IPS-15b (cell line): ENCODE measurements around the gene ACKR3.

ENCODE experiments used
- H3K27me3 ChIP-seq: one replicate; pipeline ENCODE4 v1.6.1; 2013; ENCODE audit warnings: low read length; ENCODE audit not compliant: control insufficient read depth, insufficient read depth
- H3K36me3 ChIP-seq: one replicate; pipeline ENCODE4 v1.6.1; 2013; ENCODE audit warnings: low read length; ENCODE audit not compliant: control insufficient read depth, insufficient read depth
- H3K4me1 ChIP-seq: one replicate; pipeline ENCODE4 v1.6.1; 2013; ENCODE audit warnings: mild to moderate bottlenecking, low read length; ENCODE audit not compliant: control insufficient read depth, insufficient read depth
- H3K4me3 ChIP-seq: one replicate; pipeline ENCODE4 v1.5.1; 2013; ENCODE audit warnings: low read depth, low read length
- H3K9ac ChIP-seq: one replicate; pipeline ENCODE4 v1.6.1; 2013; ENCODE audit warnings: low read depth, mild to moderate bottlenecking, low read length
- H3K9me3 ChIP-seq: one replicate; pipeline ENCODE4 v1.6.1; 2013; ENCODE audit warnings: mild to moderate bottlenecking, low read length; ENCODE audit not compliant: control insufficient read depth, insufficient read depth

Gene ACKR3

GRCh38 chr2:236580746-236581355, 11.2 kb downstream of the ACKR3 start:
- H3K4me3 ChIP-seq, result no peak overlapping the region
- no peaks in the 10 kb centered on the region for H3K9me3 ChIP-seq
- H3K9ac ChIP-seq, result no peak overlapping the region
- peaks cover 7% of the 10 kb centered on the region for H3K4me1 ChIP-seq
- H3K36me3 ChIP-seq, result peaks cover 4% of the 10 kb centered on the region
- no peaks in the 10 kb centered on the region for H3K27me3 ChIP-seq

DNA sequence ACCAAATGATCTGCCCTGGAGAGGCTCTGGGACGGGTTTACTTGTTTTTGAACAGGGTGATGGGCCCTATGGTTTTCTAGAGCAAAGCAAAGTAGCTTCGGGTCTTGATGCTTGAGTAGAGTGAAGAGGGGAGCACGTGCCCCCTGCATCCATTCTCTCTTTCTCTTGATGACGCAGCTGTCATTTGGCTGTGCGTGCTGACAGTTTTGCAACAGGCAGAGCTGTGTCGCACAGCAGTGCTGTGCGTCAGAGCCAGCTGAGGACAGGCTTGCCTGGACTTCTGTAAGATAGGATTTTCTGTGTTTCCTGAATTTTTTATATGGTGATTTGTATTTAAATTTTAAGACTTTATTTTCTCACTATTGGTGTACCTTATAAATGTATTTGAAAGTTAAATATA, 11.9 kb downstream of the ACKR3 start:
- H3K9me3 ChIP-seq, result no peaks in the 10 kb centered on the region
- H3K36me3 ChIP-seq, result peaks cover 4% of the 10 kb centered on the region
- peaks cover 6% of the 10 kb centered on the region for H3K4me1 ChIP-seq

DNA sequence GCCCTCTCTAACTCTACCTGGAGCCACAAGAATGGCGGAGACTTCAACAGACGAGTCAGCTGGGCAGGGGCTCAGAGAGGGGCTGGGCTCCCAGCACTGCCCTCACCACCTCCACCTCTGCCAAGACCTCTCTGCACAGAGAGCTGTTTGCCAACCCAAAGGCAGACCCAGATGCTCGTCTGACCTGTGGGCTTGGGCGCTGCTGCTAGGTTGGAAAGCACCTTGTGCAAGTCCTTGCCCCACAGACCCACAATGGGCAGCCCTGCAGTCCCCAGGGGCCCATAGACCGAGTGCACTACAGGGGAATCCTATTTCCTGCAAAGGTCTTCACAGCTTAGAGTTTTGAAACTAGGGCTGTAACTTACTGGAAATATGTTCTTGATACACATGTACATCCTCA, 13.3 kb downstream of the ACKR3 start:
- no peak overlapping the region for H3K9ac ChIP-seq
- peaks cover 6% of the 10 kb centered on the region for H3K4me1 ChIP-seq
- H3K4me3 ChIP-seq, result no peak overlapping the region
- no peaks in the 10 kb centered on the region for H3K9me3 ChIP-seq
- peaks cover 4% of the 10 kb centered on the region for H3K36me3 ChIP-seq
- no peaks in the 10 kb centered on the region for H3K27me3 ChIP-seq

More for the DNA sequence above, 11.9 kb downstream of the ACKR3 start:
- Histone ChIP-seq H3K27me3 (no peaks in the 10 kb centered on the region), H3K4me3 (no peak overlapping the region), H3K9ac (no peak overlapping the region)

DNA sequence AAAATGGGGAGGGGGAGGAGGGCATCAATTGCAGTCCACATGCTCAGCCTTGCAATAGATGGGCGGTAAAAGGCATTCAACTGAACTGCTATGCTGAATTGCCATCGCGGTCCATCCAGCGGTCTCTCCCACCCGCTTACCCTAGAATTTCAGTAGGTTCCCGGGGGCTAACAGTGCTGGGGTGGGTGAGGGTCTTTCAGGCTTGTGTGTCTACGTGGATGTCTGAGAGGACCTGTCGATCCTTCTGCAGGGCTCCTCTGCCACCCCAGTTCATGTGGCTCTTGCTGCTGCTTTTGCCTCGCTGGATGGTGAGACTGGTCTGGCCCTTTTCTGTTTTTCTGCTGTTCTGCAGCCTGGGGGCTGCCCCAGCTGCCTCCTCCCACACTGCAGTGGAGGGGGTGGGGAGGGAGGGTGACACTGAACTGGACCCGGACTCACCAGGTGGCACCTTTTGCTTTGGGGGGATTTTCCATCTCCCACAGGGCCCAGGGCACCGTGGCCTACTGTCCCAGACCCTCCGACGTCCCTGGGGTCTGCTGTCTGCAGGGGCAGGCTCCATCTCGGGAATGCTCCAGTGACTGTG, 14.1 kb downstream of the ACKR3 start:
- Histone ChIP-seq H3K4me3 (no peak overlapping the region), H3K27me3 (no peaks in the 10 kb centered on the region), H3K9ac (no peak overlapping the region), H3K9me3 (no peaks in the 10 kb centered on the region), H3K4me1 (peaks cover 6% of the 10 kb centered on the region), H3K36me3 (peaks cover 4% of the 10 kb centered on the region)

DNA sequence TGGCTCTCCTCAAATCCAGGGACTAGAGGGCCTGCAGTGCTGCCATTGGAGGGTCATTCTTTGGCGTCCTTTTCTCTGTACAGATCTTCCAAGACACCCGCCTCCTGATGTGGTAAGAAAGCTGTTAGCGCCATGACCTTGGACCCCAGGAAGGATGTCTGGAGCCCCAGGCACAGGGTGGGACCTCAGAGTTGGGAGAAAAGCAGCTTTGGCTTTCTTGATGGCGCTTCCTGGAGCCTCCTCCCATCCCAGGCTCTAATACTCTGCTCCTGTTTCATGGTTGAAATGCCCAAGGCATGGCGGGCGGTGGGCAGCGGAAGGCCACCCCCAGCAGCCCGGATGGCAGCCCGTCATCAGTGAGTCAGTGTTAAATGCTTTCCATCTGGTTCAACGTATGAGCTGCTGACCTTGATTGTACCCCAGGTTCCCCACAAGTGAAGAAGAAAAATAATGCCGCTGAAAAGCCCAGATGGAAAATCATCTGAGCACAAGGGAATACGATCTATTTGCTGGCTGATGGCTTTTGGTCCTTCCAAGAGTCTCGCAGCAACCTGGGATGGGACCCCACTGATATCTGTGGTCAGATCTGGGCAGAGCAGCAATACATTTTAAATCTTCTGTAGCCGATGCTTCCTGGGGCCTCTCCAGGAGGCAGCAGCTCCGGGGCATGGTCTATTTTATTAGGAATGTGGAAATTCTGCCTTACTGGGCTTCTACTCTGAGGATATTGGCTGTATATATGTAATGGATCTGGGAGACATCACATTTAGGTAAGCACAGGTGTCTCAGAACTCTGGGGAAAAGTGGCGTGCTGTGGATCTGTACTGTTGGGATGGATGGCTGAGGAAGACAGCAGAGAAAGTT, 15.1 kb downstream of the ACKR3 start:
- H3K9ac ChIP-seq, result no peak overlapping the region
- no peak overlapping the region for H3K4me3 ChIP-seq
- no peaks in the 10 kb centered on the region for H3K4me1 ChIP-seq
- H3K36me3 ChIP-seq, result peaks cover 4% of the 10 kb centered on the region
- no peaks in the 10 kb centered on the region for H3K27me3 ChIP-seq
- H3K9me3 ChIP-seq, result no peaks in the 10 kb centered on the region

DNA sequence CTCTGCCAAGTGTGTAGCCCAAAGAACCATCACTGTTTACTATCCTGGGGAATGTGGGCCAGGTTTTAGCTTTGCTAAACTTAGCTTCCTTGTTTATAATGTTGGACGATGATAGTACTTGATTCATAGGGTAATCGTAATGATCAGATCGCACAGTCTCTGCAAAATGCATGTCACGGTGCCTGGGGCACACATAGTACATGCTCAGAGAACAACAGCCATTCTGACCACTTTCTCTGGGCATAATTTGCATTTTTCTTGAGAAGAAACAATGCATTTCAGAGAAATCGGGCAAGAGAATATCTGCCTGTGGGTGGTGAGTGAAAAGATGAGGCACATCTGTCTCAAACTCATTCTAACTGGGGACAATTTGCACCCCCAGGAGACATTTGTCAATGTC, 16.3 kb downstream of the ACKR3 start:
- no peak overlapping the region for H3K4me3 ChIP-seq
- no peaks in the 10 kb centered on the region for H3K4me1 ChIP-seq
- H3K27me3 ChIP-seq, result no peaks in the 10 kb centered on the region
- H3K9ac ChIP-seq, result no peak overlapping the region
- peaks cover 4% of the 10 kb centered on the region for H3K36me3 ChIP-seq
- H3K9me3 ChIP-seq, result no peaks in the 10 kb centered on the region

DNA sequence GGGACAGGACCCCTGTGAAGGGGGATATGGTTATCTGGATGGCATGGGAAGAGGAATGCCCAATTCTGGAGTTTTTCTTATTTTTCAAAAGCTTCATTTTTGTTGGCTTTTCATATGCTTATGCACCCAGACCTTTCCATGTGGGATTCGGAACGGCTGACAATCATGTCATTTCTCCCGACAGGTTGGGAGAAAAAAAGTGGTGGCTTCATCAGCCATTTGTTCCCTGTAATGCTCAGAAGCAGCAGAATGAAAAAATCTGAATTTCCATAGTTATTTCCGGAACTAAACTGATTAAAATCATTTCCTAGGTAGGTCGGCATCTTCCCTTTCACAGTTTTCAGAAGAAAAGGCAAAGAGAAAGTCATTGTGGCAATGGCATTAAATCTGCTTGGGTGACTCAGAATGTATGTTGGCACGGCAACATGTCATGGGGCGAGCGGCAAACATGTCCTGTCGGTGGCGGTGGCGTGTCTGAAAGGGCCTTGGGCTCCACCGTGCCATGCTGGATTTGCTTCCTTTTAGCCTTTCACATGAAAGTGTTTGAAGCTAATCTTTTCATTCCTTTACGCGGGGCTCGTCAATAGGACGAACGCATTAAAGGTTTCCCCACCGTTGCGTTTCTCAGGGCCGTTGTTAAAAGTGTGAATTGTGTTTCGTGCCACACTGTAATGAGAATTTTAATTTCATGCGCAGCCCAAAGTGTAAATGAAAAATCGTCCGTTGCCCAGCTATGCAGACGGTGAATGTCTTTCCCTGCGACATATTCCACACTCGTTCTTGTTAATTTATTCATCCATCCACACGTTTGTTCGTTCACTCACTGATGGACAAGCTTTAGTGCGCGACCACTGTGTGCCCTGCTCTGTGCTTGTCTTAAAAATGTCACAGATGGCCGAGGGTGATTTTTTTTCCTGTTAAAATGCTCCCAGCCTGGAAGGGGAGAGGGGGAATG, 18.5 kb downstream of the ACKR3 start:
- no peaks in the 10 kb centered on the region for H3K27me3 ChIP-seq
- H3K4me1 ChIP-seq, result no peaks in the 10 kb centered on the region
- H3K4me3 ChIP-seq, result no peak overlapping the region
- no peak overlapping the region for H3K9ac ChIP-seq
- H3K36me3 ChIP-seq, result no peaks in the 10 kb centered on the region
- no peaks in the 10 kb centered on the region for H3K9me3 ChIP-seq

GRCh38 chr2:236588932-236589592, 19.4 kb downstream of the ACKR3 start:
- H3K36me3 ChIP-seq, result no peaks in the 10 kb centered on the region
- no peaks in the 10 kb centered on the region for H3K9me3 ChIP-seq
- no peaks in the 10 kb centered on the region for H3K27me3 ChIP-seq
- H3K4me1 ChIP-seq, result no peaks in the 10 kb centered on the region
- no peak overlapping the region for H3K9ac ChIP-seq
- no peak overlapping the region for H3K4me3 ChIP-seq

GRCh38 chr2:236590846-236591245, 21.2 kb downstream of the ACKR3 start:
- Histone ChIP-seq H3K27me3 (no peaks in the 10 kb centered on the region), H3K4me3 (no peak overlapping the region)

DNA sequence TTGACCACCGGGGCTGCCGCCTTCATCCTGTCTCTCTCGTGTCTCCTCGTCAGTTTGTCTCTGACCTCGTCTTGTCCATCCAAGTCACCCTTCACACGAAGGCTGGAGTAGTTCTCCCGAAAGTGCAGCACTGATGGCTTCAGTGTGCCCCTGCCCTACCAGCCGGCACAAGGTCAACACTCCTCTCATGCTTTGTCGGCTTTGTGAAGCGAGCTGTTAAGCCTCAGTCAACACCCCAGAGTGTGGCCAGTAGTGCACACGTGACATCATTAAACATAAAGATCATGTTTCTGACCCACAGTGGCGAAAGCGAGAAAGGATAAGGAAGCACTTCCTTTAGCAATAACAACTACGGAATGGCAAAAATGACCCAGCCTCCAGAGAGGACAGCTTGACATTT, 23.2 kb downstream of the ACKR3 start:
- H3K9me3 ChIP-seq, result no peaks in the 10 kb centered on the region
- H3K4me3 ChIP-seq, result no peak overlapping the region
- no peaks in the 10 kb centered on the region for H3K27me3 ChIP-seq
- H3K4me1 ChIP-seq, result no peaks in the 10 kb centered on the region
- no peaks in the 10 kb centered on the region for H3K36me3 ChIP-seq
- no peak overlapping the region for H3K9ac ChIP-seq

More at GRCh38 chr2:236590846-236591245, 21.2 kb downstream of the ACKR3 start:
- Histone ChIP-seq H3K36me3 (no peaks in the 10 kb centered on the region), H3K4me1 (no peaks in the 10 kb centered on the region), H3K9ac (no peak overlapping the region), H3K9me3 (no peaks in the 10 kb centered on the region)

DNA sequence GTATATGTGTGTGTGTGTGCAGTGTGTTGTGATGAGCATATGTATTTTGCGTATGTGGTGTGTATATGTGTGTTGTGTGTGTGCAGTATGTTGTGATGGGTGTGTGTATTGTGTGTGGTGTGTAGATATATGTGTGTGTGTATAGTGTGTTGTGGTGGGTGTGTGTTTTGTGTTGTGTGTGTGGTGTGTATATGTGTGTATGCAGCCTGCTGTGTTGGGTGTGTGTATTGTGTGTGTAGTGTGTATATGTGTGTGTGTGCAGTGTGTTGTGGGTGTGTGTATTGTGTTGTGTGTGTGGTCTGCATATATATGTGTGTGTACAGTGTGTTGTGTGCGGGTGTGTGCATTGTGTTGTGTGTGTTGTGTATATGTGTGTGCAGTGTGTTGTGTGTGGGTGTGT, 23.9 kb downstream of the ACKR3 start:
- no peaks in the 10 kb centered on the region for H3K27me3 ChIP-seq
- no peak overlapping the region for H3K9ac ChIP-seq
- no peaks in the 10 kb centered on the region for H3K9me3 ChIP-seq
- no peaks in the 10 kb centered on the region for H3K36me3 ChIP-seq
- no peak overlapping the region for H3K4me3 ChIP-seq
- H3K4me1 ChIP-seq, result no peaks in the 10 kb centered on the region
